ENCODE measurements around the gene MYO5B.

DNA sequence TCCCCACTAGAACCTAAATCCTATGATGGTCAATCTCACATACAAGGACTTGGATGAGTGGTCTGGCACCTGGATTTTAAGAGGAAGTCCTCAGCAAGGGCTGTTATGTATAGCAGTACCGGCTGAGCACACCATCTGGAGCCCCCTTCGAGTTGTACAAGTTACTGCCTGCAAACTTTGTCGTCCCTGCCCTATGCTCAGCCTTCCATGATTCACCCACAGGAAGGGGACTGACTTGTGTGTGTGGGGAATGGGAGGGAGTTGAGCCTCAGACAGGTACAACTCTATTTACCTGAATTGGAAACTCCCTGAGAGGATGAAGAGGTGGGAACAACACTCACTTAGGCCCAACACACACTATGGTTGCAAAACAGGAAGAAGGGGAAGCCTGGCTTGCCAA lies 186.6 kb downstream of the MYO5B start:
- TF ChIP-seq, protein P1, sequence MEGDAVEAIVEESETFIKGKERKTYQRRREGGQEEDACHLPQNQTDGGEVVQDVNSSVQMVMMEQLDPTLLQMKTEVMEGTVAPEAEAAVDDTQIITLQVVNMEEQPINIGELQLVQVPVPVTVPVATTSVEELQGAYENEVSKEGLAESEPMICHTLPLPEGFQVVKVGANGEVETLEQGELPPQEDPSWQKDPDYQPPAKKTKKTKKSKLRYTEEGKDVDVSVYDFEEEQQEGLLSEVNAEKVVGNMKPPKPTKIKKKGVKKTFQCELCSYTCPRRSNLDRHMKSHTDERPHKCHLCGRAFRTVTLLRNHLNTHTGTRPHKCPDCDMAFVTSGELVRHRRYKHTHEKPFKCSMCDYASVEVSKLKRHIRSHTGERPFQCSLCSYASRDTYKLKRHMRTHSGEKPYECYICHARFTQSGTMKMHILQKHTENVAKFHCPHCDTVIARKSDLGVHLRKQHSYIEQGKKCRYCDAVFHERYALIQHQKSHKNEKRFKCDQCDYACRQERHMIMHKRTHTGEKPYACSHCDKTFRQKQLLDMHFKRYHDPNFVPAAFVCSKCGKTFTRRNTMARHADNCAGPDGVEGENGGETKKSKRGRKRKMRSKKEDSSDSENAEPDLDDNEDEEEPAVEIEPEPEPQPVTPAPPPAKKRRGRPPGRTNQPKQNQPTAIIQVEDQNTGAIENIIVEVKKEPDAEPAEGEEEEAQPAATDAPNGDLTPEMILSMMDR (IDR thresholded peaks at IDR 0.05) = no peak
- TF ChIP-seq EZH2 (IDR thresholded peaks at IDR 0.05; ENCODE audit: borderline replicate concordance, insufficient read depth, low read depth, low read length, poor library complexity, severe bottlenecking) = no peak

Data from B cell (primary cell).